Right atrium auricular region (tissue), 2 donors: ENCODE measurements around the gene MOK. TPM values are rescaled to one million over a fixed set of nuclear protein-coding genes. Genes with fewer than 3 reads are reported as not detected.
A peak's percentile ranks its signal among the peaks of the same experiment; 100 is the strongest.

Source experiments
- DNase-seq: peaks from one replicate; pipeline ENCODE4 v3.0.0-alpha.2; 2019; ENCODE audit warnings: low spot score
- H3K27ac ChIP-seq, 2 donors: fragments of 200-600 bp; sonication (generic); 1 replicate in 1 of 2; 2 replicates in 1 of 2; pipeline ENCODE4 v1.5.1; 2016 to 2019
- H3K27me3 ChIP-seq, 2 donors: fragments of 200-600 bp; sonication (generic); one replicate each; pipeline versions ENCODE4 v1.5.1 to v1.6.0; 2017 to 2019
- H3K36me3 ChIP-seq: fragments of 200-600 bp; sonication (generic); one replicate; pipeline ENCODE4 v1.5.1; 2016
- H3K4me1 ChIP-seq, 2 donors: fragments of 200-600 bp; sonication (generic); one replicate each; pipeline versions ENCODE4 v1.5.1 to v1.6.0; 2017 to 2019
- H3K4me3 ChIP-seq, 2 donors: fragments of 200-600 bp; sonication (generic); 1 replicate in 1 of 2; 2 replicates in 1 of 2; pipeline ENCODE4 v1.5.1; 2017 to 2019; ENCODE audit warnings: mild to moderate bottlenecking in 1 of 2, moderate library complexity in 1 of 2
- H3K9me3 ChIP-seq, 2 donors: fragments of 200-600 bp; sonication (generic); one replicate each; pipeline ENCODE4 v1.5.1; 2019
- CTCF ChIP-seq, 2 donors: fragments of 200-600 bp; sonication (generic); IDR thresholded peaks; one replicate each; pipeline ENCODE4 v1.5.1; 2019; ENCODE audit warnings: antibody characterized with exemption in 2 of 2
- total RNA-seq, 2 donors: library from RNA; depleted of rRNA; stranded (reverse); fragments of >200 nt; gene quantifications; one replicate each; pipeline ENCODE4 v1.1.0, GENCODE V29; 2016

MOK gene
- total RNA-seq, 2 donors from 2014 or later = 10.1 to 22.9 TPM

GRCh38 chr14:102277874-102278630 lies 26.9 kb downstream of the MOK start:
- no peaks in the 10 kb centered on the region for H3K4me1 ChIP-seq
- TF ChIP-seq CTCF (IDR thresholded peaks at IDR 0.05) = no peak
- H3K4me3 ChIP-seq = no peak overlapping the region
- H3K27me3 ChIP-seq = no peaks in the 10 kb centered on the region
- H3K27ac ChIP-seq = peak overlapping the region in 1 of 2 donors; percentile 33
- peaks cover 10% of the 10 kb centered on the region for H3K36me3 ChIP-seq
- DNase-seq = no peak
- H3K9me3 ChIP-seq = no peaks in the 10 kb centered on the region

GRCh38 chr14:102275866-102276265 lies 29.1 kb downstream of the MOK start:
- H3K27ac ChIP-seq = no peak overlapping the region
- H3K27me3 ChIP-seq = no peaks in the 10 kb centered on the region
- H3K4me1 ChIP-seq = no peaks in the 10 kb centered on the region
- no peak for TF ChIP-seq CTCF (IDR thresholded peaks at IDR 0.05)
- H3K36me3 ChIP-seq = peaks cover 10% of the 10 kb centered on the region
- H3K4me3 ChIP-seq = no peak overlapping the region
- no peaks in the 10 kb centered on the region for H3K9me3 ChIP-seq
- DNase-seq = no peak

- no peak for DNase-seq
- no peak for TF ChIP-seq CTCF (IDR thresholded peaks at IDR 0.05)
- Histone ChIP-seq H3K9me3 (no peaks in the 10 kb centered on the region), H3K27me3 (no peaks in the 10 kb centered on the region), H3K27ac (no peak overlapping the region), H3K4me3 (no peak overlapping the region), H3K36me3 (no peaks in the 10 kb centered on the region), H3K4me1 (no peaks in the 10 kb centered on the region)
Observed at GRCh38 chr14:102272392-102272791, 32.6 kb downstream of the MOK start.

GRCh38 chr14:102264775-102265174 lies 40.2 kb downstream of the MOK start:
- no peak for TF ChIP-seq CTCF (IDR thresholded peaks at IDR 0.05)
- no peaks in the 10 kb centered on the region for H3K36me3 ChIP-seq
- H3K9me3 ChIP-seq = no peaks in the 10 kb centered on the region
- no peaks in the 10 kb centered on the region for H3K27me3 ChIP-seq
- DNase-seq = no peak
- H3K4me1 ChIP-seq = peaks cover 0 to 25% of the 10 kb centered on the region in 2 donors
- peak overlapping the region; percentile 79 to 93 for H3K27ac ChIP-seq
- peak overlapping the region in 1 of 2 donors; percentile 9 for H3K4me3 ChIP-seq

GRCh38 chr14:102264355-102264754 lies 40.6 kb downstream of the MOK start:
- Histone ChIP-seq H3K9me3 (no peaks in the 10 kb centered on the region), H3K27ac (peak overlapping the region; percentile 79 to 93), H3K27me3 (no peaks in the 10 kb centered on the region), H3K36me3 (no peaks in the 10 kb centered on the region), H3K4me1 (peaks cover 0 to 25% of the 10 kb centered on the region in 2 donors), H3K4me3 (peak overlapping the region in 1 of 2 donors; percentile 9)
- no peak for TF ChIP-seq CTCF (IDR thresholded peaks at IDR 0.05)
- no peak for DNase-seq
